ENCODE results near the gene LGR6. TPM values are rescaled to one million over a fixed set of nuclear protein-coding genes. Genes with fewer than 3 reads are reported as not detected.

LGR6 gene
- total RNA-seq, 4 donors from 2014 or later, result 0.15 TPM; not detected in 3

GRCh38 chr1:202230061-202230938 is 36.7 kb downstream of the LGR6 start:
- in situ Hi-C loops (cut with MboI; ENCODE audit: low sequenced_read_pairs in 4 of 4), result no loop called here
- H3K9me3 ChIP-seq, result no peaks in the 10 kb centered on the region
- no peaks in the 10 kb centered on the region for H3K27me3 ChIP-seq
- no peak overlapping the region for H3K4me3 ChIP-seq
- no peak overlapping the region for H3K27ac ChIP-seq
- H3K36me3 ChIP-seq, result no peaks in the 10 kb centered on the region
- H3K4me1 ChIP-seq, result no peaks in the 10 kb centered on the region
- DNase-seq (no peak), ATAC-seq (no peak)
- TF ChIP-seq POLR2A (IDR thresholded peaks at IDR 0.05) (no peak), CTCF (IDR thresholded peaks at IDR 0.05 in 4 of 5, conservative IDR thresholded peaks at IDR 0.05 in 1 of 5) (no peak)
- intact Hi-C loops (cut with DNase I; ENCODE audit: low total_unique reads), result no loop called here

DNA sequence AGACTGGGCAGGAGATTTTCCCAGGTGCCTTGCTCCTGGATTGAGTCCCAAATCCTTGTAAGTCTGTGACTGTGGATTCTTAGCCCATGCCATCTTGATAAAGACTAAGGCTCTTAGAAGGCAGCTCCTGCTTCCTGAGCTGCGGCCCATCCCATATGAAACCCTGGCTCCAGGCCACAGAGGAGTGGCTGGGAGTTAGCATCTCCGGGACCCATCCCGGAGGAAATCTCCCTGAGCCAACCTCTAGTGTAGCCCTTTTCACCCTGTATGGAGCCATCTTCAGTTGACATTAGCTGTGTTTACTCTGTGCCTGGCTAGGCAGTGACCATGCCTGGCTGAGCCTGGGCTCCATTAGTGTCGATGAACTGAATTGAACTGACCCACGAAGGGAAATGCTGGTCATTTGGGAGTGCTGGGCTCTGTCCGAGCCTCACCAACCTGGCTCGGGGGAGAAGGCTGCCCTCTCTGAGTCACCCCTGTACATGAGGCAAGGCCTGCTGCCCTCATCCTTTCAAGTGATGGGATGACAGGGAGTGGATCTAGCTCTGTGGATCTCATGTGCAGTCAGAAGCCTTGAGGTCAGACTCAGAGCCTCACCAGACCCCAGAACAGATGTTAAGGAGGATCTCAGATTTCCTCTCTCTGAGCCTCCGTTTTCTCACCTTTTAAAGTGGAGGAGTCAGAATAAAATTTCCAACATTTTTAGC is 37.5 kb downstream of the LGR6 start:
- Histone ChIP-seq H3K27ac (no peak overlapping the region), H3K36me3 (no peaks in the 10 kb centered on the region), H3K4me1 (no peaks in the 10 kb centered on the region), H3K27me3 (no peaks in the 10 kb centered on the region), H3K9me3 (no peaks in the 10 kb centered on the region), H3K4me3 (no peak overlapping the region)
- in situ Hi-C loops (cut with MboI; ENCODE audit: low sequenced_read_pairs in 4 of 4) (no loop called here), intact Hi-C loops (cut with DNase I; ENCODE audit: low total_unique reads) (no loop called here)
- no peak for DNase-seq
- ATAC-seq, result no peak
- TF ChIP-seq POLR2A (IDR thresholded peaks at IDR 0.05), result no peak
- TF ChIP-seq CTCF (IDR thresholded peaks at IDR 0.05 in 4 of 5, conservative IDR thresholded peaks at IDR 0.05 in 1 of 5), result no peak

DNA sequence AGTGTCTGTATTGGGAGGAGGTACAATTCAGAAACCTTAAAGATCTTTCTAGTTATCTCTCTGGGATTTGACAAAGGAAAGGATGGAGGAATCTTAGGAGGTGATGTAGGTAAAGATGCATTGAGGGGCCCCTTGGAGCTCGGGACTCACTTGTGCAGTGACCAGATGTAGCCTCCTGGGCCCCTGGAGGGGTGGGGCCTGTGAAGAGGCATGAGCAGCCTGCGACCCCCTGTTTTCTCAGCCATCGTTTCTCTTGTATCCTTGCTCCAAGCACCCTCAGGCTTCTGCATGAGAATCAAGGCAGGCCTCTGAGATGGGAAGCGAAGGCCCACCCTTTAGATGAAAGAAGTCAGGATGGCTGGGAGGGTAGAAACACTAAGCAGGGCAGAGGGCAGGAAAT is 39.6 kb downstream of the LGR6 start:
- no peak for TF ChIP-seq CTCF (IDR thresholded peaks at IDR 0.05 in 4 of 5, conservative IDR thresholded peaks at IDR 0.05 in 1 of 5)
- TF ChIP-seq POLR2A (IDR thresholded peaks at IDR 0.05), result no peak
- Histone ChIP-seq H3K27ac (no peak overlapping the region), H3K4me3 (no peak overlapping the region), H3K9me3 (no peaks in the 10 kb centered on the region), H3K4me1 (no peaks in the 10 kb centered on the region), H3K36me3 (no peaks in the 10 kb centered on the region), H3K27me3 (peaks cover 0 to 5% (median 0%) of the 10 kb centered on the region in 3 donors)
- intact Hi-C loops (cut with DNase I; ENCODE audit: low total_unique reads), result no loop called here
- ATAC-seq, result no peak
- in situ Hi-C loops (cut with MboI; ENCODE audit: low sequenced_read_pairs in 4 of 4), result no loop called here
- no peak for DNase-seq

GRCh38 chr1:202233804-202234203 is 40.2 kb downstream of the LGR6 start:
- no peaks in the 10 kb centered on the region for H3K4me1 ChIP-seq
- DNase-seq, result no peak
- no peak for TF ChIP-seq CTCF (IDR thresholded peaks at IDR 0.05 in 4 of 5, conservative IDR thresholded peaks at IDR 0.05 in 1 of 5)
- TF ChIP-seq POLR2A (IDR thresholded peaks at IDR 0.05), result no peak
- H3K27ac ChIP-seq, result no peak overlapping the region
- no peak overlapping the region for H3K4me3 ChIP-seq
- no peaks in the 10 kb centered on the region for H3K36me3 ChIP-seq
- ATAC-seq, result no peak
- H3K9me3 ChIP-seq, result no peaks in the 10 kb centered on the region
- in situ Hi-C loops (cut with MboI; ENCODE audit: low sequenced_read_pairs in 4 of 4), result no loop called here
- peaks cover 0 to 5% (median 0%) of the 10 kb centered on the region in 3 donors for H3K27me3 ChIP-seq
- intact Hi-C loops (cut with DNase I; ENCODE audit: low total_unique reads), result no loop called here
